ENCODE results near the gene GFI1.
"Not testable (repeated sequence)": the region's sequence is repeated elsewhere in the genome, so short reads cannot be mapped to it uniquely, and the experiment has no call there.

Gene GFI1

GRCh38 chr1:92466683-92467352, 19.9 kb downstream of the GFI1 start:
- no peak for DNase-seq (ENCODE audit: low read depth in 1 of 2, low spot score in 1 of 2)

GRCh38 chr1:92465256-92465647, 21.5 kb downstream of the GFI1 start:
- no peak for DNase-seq (ENCODE audit: low read depth in 1 of 2, low spot score in 1 of 2)

GRCh38 chr1:92464588-92465255, 22.0 kb downstream of the GFI1 start:
- no peak for DNase-seq (ENCODE audit: low read depth in 1 of 2, low spot score in 1 of 2)

GRCh38 chr1:92461364-92462097, 25.2 kb downstream of the GFI1 start:
- DNase-seq (ENCODE audit: low read depth in 1 of 2, low spot score in 1 of 2): no peak

- DNase-seq (ENCODE audit: low read depth in 1 of 2, low spot score in 1 of 2): no peak
Observed at GRCh38 chr1:92459871-92460320, 26.8 kb downstream of the GFI1 start.

- no peak for DNase-seq (ENCODE audit: low read depth in 1 of 2, low spot score in 1 of 2)
Observed at GRCh38 chr1:92458146-92458545, 28.6 kb downstream of the GFI1 start.

GRCh38 chr1:92447976-92448375, 38.7 kb downstream of the GFI1 start:
- DNase-seq (ENCODE audit: low read depth in 1 of 2, low spot score in 1 of 2): no peak

- no peak for DNase-seq (ENCODE audit: low read depth in 1 of 2, low spot score in 1 of 2)
Observed at GRCh38 chr1:92447033-92447681, 39.6 kb downstream of the GFI1 start.

GRCh38 chr1:92446546-92446945, 40.2 kb downstream of the GFI1 start:
- no peak for DNase-seq (ENCODE audit: low read depth in 1 of 2, low spot score in 1 of 2)

- DNase-seq (ENCODE audit: low read depth in 1 of 2, low spot score in 1 of 2): no peak
Observed at GRCh38 chr1:92445865-92446264, 40.9 kb downstream of the GFI1 start.

- no peak for DNase-seq (ENCODE audit: low read depth in 1 of 2, low spot score in 1 of 2)
Observed at GRCh38 chr1:92444351-92444750, 42.4 kb downstream of the GFI1 start.

- no peak for DNase-seq (ENCODE audit: low read depth in 1 of 2, low spot score in 1 of 2)
Observed at GRCh38 chr1:92443893-92444292, 42.8 kb downstream of the GFI1 start.

- no peak for DNase-seq (ENCODE audit: low read depth in 1 of 2, low spot score in 1 of 2)
Observed at GRCh38 chr1:92442351-92442750, 44.4 kb downstream of the GFI1 start.

GRCh38 chr1:92441697-92442342, 44.9 kb downstream of the GFI1 start:
- no peak for DNase-seq (ENCODE audit: low read depth in 1 of 2, low spot score in 1 of 2)

GRCh38 chr1:92441316-92441696, 45.4 kb downstream of the GFI1 start:
- DNase-seq (ENCODE audit: low read depth in 1 of 2, low spot score in 1 of 2): no peak

GRCh38 chr1:92439291-92439690, 47.4 kb downstream of the GFI1 start:
- no peak for DNase-seq (ENCODE audit: low read depth in 1 of 2, low spot score in 1 of 2)

- DNase-seq (ENCODE audit: low read depth in 1 of 2, low spot score in 1 of 2): not testable (repeated sequence)
Observed at GRCh38 chr1:92434572-92434971, 52.2 kb downstream of the GFI1 start.

GRCh38 chr1:92430030-92430429, 56.7 kb downstream of the GFI1 start:
- no peak for DNase-seq (ENCODE audit: low read depth in 1 of 2, low spot score in 1 of 2)

GRCh38 chr1:92425617-92426016, 61.1 kb downstream of the GFI1 start:
- DNase-seq (ENCODE audit: low read depth in 1 of 2, low spot score in 1 of 2): no peak
